ENCODE measurements around the gene BARX1.

Gene BARX1

DNA sequence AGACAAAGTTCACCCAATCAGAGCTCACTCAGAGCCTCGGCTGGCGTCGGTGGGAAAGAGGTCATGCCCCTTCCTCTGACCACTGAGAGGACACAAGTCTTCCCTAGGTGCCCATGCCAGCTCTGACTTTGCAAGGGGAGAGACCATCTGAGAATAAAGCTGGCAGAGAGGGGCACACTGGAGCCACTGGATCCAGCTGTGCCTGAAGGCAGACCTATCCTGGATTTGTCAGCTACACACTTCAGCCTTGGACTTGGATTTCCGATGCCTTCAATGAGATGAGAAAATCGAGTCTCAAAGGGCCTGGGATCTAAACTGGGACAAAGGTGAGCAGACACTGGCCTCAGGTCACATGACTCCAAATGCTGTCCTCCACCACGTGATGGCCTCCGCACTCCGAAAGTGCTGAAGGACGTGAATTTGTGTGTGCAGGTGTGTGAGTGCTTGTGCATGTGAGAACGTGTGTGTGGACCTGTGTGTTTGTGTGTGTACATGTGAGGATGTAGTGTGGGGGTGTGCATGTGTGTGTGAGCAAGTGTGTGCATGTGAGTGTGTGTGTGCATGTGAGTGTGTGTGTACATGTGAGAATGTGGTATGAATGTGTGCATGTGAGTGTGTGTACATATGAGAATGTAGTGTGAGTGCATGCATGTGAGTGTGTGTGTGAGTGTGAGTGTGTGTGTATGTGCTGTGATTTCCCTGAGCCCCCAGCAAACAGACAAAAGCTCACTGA is 37.9 kb downstream of the BARX1 start:
- DNase-seq: no peak

DNA sequence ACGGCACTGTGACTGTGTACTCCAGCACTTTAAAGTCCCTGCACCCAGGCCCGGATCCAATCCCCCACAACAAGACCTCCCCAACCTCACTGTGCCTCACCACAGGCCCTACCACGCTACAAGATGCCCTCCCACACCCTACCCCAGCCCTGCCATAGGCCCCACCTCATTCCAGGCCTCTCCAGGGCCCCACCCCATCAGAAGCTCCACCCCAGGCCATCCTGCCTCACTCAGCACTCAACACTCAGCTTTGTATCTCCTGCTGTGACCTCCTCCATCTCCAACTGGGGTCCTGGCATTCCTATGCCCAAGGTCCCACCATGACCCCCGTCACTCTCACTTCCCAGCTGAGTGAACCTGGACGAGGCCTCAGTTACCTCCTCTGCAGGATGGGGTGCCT is 38.8 kb downstream of the BARX1 start:
- no peak for DNase-seq

DNA sequence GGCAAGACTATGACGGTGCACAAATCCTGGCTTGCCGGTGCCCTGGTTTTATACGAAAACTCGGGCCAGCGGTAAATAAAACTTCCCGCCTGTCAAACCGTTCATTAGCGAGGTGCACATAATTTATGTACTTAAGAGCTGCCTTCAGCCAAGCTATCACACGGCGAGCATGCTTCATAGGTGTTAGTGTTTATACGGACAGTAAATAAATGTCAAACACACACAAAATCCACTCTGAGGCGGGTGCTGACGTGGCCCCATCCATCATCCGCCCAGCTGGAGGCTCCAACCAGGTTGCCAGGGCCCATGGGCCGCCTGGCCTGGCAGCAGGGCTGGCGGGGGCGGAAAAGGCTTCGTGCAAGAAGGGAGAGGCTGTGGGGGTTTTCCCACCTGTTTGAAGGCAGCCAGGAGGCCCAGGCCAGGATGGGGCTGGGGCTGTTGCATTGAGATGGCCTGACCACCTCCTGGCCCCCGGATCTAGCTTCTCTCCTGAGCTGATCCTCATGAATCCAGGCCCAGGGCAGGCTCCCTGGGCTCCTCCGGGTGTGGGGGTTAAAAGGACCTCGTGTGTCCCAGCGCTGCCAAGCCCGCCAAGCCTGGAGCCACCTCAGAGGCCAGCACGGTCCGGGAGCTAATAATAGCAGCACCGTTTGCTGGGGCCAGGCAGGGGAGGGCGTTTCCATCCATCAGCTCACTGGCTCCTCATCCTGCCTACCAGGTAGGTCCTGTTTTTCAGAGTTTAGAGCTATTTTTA is 43.2 kb downstream of the BARX1 start:
- DNase-seq: peak; percentile 52

DNA sequence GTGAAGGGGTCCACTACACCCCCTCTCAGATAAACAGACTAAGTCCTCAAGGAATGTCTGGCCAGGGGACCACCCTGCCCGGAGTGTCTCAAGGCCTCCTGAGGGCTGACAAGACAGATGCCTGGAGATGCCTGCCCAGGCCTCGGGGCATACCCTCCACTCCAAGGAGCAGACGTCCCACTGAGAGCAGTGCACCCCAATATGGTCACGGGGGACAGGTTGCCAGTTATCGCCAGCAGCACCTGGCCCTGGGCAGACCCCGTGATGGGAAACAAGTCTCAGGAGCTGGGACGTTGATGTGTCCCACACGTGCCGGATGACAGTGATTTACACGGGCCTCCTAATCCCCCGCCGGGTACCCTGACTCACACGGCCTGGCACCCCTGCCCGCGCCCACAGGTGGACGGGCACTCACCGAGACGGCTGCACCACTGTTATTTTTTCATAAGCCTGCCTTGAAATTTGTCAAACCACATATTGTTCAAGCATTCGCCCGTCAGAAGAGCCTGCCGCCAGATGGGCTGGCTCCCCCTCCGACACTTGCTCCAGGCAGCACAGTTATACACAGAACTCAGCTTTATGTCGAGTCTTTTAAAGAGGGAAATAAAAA is 43.9 kb downstream of the BARX1 start:
- DNase-seq: peak; percentile 35

DNA sequence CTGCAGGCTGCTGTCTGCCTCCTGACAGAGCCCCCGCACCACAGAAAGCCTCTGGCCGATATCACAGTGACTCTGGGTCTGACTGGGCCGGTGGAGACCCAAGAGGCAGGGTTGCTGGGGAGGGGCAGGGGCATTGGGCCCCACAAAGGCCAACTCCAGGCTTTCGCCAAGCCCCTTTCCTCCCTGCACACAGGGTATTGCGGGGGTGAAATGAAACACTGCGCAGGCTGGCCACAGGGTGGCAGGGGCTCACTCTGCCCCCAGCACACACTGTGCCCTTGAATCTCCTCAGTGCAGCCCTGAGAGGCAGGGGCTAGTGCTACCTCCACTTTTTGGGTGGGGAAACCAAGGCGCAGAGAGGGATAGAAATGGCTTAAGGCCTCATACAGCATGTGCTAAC is 44.6 kb downstream of the BARX1 start:
- DNase-seq: no peak

DNA sequence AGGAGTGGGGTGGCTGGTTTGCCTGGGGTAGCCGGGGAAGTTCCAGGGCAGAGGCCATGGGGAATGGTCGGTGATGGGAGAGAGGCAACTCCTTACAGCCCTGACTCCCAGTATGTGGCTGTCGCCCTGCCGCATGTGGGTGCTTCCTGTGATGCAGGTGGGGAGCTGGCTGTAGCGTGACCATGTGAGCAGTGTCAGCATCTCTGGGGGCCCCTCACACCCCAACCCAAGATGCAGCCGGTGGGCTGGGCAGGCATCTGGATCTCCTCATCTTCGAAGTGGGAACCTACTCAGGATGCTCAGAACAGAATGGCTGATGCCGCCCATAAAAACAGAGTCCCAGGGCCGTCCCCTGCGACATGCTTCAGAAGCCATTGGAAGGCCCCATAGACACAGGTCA is 45.0 kb downstream of the BARX1 start:
- no peak for DNase-seq

DNA sequence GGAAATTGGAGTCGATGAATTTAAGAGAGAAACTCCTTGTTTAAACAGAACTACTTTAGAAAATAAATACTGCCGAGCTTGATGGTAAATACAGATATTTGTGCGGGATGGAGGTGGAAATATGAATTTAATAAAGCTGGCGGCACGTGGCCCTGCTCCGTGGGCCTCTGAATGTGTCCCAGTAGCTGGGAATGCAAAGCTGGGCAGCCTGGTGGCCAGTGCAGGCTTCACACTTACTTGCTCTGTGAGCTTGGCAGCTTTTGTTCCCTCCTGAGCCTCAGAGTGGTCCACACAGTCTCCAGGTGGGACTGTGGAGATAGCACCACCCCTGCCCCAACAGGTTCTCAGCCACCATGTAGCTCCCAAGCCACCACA is 45.9 kb downstream of the BARX1 start:
- DNase-seq: no peak

DNA sequence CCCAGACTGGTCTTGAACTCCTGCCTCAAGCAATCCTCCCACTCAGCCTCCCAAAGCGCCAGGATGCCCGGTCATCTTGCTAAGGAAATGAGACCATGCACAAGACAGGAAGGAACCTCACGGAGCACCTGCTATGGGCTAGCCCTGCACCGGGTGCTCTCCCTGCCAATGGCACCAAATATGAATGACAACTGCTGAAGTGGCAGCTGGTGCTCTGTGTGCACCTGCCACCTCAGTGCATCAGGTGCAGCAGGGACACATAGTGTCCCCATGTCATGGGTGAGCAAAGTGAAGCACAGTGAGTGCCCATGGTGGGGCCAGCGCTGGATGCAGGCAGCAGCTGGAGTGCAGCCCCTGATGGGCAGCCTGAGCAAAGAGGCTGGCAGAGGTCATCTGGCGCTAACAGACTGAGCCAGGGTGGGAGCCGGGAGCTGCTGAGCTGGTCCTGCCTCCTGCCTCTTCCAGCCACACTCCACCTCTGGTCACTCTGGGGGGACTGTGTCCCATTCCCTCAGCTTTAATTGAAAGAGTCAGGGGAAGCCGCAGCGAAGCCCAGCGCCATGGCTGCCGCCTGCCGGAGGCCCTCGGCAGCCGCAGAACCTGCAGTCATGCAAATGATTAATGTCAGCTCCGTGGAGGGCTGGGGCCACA is 46.4 kb downstream of the BARX1 start:
- DNase-seq: peak; percentile 37

DNA sequence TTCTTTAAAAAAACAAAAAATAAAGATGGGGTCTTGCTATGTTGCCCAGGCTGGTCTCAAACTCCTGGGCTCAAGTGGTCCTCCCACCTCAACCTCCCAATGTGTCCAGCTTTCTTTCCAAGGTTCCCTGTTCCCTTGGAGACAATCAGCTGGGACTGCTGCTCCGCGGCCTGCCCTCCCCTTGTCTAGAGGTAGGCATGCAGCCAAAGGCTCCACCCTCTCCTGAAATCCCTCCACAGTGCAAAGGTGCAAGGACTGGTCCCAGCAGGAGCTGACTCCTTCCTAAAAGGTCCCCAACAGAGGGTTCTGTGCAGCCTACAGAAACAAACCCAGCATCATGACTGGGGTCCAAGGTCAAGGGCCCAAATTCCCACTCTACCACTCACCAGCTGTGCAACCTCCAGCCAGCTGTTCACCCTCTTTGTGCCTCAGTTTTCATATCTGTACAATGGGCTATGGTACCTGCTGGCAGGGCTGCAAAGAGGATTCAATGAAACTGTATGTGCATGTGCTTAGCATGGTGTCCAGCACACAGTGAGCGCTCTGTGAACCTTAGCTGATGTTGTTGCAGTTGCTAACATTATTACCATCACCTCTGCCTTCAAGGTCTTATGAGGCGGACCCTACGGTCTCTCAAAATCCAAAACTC is 47.5 kb downstream of the BARX1 start:
- DNase-seq: no peak

DNA sequence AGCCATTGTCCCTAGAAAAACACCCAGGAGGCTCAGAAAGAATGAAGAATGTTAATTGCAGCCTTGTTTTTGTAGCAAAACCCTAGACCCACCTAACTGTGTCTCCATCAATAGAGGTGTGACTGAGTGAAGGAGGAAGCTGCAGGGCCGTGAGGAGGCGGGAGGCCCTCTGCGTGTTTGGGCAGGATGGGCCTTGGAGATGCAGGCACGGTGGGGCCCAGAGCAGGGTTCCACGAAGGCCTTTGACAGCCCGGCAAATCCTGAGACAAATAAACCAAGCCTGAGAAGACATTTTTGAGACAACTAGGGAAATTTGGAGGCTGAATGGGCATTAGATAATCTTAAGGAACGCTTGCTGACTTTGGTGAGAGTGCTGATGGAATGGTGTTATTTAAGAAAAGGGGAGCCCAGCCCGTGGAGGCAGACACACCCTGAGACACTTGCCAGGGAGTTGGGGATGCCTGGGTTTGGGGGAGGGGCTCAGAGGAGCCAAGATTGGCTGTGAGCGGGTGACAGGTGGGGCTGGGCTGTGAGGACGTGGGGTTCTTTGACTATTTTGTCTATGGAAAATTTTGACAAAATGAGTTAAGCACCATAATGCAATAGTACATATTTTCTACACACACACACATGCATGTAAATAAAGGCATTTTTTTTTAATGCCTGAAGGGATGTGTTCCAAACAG is 48.8 kb downstream of the BARX1 start:
- no peak for DNase-seq

DNA sequence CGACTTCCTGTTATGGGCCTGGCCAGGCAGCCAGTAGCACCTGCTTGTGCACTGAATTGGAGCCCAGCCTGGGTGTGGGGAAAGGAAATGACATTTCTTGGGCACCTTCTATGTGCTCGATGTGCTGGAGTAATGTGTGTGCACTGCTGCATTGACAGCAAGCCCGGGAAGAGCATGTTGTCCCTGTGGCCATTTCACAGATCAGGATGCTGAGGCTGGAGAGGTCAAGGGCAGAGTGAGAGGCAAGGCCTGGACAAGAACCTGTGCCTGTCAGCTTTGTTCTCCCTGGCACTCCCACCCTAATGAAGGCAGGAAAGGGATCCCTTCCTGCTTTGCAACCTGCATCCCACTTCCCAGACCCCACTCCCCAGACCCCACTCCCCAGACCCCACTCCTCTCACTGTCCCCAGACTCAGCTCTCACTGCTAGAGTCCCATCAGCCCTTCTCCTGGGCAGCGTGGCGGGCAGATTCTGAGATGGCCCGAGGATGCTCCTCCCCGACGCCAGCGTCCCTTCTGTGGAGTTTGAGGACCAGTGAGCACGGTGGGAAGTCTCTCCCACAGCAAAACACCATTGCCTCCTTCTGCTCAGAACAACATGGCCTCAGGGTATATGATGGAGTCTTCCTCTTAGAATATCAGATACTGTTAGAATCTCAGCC is 49.6 kb downstream of the BARX1 start:
- no peak for DNase-seq

DNA sequence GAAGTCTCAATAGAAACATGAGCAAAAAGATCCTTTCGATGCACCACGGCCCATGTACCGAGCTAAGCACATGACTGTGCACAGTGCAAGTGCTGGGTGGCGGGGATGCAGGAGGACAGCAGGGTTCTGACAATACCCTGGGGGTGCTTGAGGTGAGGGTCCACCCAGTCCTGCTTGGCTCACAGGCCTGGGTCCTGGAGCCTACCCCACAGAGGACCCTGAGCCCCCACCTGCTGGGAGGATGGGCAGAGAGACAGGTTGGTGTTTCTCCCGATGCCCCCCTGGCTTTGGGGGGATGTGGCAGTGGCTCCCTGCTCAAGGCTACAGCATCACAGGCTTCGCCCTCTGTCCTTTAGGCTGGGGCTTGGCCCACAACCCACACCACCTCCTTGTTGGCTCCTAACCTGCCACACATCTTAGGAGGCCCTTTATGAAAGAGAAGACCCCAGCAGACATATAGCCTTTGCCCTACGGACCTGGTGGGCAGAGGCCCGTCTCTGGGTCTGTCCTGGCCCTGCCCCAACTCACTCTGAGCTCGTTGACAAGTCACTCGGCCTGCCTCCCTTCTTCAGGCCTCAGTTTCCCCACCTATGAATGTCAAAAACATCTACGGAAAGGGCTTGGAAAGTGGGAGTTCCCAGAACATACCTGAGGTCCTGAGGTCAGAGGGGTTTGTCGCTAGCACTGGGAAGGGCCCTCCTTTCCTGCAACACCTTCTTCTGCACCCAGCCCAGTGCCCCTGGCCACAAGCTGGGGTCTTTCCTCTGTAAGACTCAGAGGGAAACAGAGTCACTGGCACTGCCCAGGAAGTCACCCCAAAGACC is 50.3 kb downstream of the BARX1 start:
- no peak for DNase-seq

DNA sequence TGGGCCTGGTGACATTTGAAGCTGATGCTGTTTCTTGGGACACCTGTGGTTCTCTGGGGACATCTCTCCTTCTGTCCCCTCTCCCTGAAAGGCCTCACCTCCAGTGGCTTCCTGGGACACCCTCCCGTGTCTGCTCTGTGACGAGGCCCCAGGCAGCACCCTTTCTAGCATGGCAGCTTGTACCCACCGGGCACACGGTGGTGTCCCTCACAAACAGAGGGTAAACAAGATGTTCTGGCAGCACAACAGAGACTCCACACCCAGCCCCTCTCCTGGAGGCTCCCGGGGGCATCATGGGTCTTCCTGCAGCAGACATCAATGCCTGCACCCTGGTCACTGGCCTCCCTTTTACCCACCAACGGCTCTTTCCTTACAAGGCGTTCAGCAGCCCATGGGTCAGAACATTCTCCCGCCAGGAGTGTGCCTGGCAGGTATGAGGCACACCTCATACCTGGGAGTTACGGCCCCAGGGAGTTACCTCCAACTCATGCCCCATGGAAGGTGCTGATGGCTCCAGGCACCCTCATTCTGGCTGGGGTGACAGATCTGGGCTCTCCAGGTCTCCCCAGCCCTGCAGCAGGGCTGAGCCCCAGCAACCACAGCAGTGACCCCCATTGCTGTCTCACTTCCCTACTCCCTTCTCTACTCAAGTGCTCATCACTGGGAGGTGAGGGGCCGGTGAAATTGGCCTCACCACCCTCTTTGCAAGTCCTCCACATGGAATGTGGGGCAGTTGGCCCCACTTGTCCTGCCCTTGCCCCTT is 51.1 kb downstream of the BARX1 start:
- DNase-seq: no peak

DNA sequence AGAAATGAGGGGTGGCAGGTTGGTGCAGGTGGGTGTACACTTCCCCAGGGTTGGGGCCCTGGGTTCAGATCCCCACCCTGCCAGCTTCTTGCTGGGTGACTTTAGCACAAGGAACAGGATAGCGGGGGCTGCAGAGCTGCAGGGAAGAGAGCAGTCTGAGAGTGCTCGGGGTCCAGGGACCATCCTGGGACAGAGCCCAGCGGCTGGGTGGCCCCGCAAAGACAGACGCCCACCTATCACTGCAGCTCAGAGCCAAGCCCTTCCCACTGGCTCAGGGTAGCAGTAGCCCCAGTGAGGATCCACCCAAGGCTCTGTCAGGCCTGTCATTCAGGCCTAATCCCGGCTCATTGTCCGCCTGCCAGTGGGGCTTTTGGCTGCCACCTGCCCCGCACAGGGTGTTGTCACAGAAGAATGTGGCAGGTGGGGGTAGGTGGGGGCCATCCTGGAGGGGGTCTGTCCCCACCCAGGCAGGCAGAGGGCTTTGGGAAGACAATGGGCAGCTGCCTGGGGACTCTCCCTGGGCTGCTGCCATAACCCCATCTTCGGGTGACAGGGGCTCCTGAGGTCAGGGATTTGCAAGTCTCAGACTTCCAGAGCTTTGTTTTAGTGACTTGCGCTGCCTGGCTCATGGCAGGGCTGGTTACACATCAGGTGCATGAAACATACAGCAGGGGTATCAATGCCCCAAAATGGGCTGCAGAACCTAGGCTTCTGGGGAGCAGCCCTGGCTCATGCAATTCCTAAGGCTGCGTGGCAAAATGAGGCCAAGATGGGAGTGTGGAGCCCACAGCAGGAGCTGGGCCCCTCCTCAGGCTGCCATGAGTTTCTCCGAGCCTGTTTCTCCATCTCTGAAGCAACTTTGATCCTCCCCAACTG is 52.1 kb downstream of the BARX1 start:
- DNase-seq: no peak

DNA sequence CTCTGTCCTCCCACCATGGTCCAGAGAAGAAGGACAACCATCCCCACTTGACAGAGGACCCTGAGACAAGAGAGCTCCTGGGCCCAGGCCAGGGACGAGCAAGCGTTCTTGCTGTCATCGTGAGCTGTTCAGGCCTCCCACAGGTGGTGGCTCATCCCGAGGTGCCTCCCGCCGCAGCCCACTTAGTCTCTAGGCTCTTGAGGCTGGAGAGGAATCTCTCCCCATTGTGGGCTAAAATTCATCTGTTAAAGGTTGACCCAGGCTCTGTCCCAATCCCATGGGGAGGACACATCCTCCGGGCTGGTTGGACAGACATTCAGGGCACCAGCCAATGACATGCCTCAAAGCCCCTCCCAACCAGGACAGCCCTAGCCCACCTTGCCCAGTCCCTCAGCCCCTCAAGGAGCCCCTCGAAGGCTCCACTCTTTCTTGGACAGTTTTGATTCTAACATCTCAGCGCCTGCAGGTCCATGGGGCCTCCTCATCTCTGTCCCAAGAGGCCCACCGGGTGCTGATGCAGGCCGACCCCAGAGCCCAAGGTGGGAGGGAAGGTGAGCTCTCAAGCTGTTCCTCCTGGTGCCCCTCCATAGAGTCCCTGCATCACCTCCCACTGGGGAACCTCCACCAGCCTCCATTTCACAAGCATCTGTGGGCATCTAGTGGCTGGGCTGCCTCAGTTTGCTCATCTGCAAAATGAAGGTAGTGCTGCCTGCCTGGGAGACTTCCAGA is 52.9 kb downstream of the BARX1 start:
- no peak for DNase-seq

All from right kidney (tissue), 1 donor.